Mesothelial cell of epicardium (in vitro differentiated cells): Measurements from ENCODE around the gene SLC39A3. TPM values are rescaled to one million over a fixed set of nuclear protein-coding genes. Genes with fewer than 3 reads are reported as not detected.
A peak's percentile ranks its signal among the peaks of the same experiment; 100 is the strongest.

ENCODE experiments used
- DNase-seq, 2 experiments: peaks; one replicate each; pipeline ENCODE4 v3.0.0; 2021; ENCODE audit warnings: low spot score in 2 of 2; ENCODE audit not compliant: unreplicated experiment in 2 of 2
- H3K27ac Mint-ChIP-seq: 2 replicates; pipeline ENCODE4 v1.8.0; 2021; ENCODE audit warnings: mixed read lengths
- H3K27me3 Mint-ChIP-seq: 2 replicates; pipeline ENCODE4 v1.8.0; 2021; ENCODE audit warnings: low read depth, mixed read lengths
- H3K36me3 Mint-ChIP-seq: 2 replicates; pipeline ENCODE4 v1.8.0; 2021; ENCODE audit warnings: mixed read lengths
- H3K4me1 Mint-ChIP-seq: 2 replicates; pipeline ENCODE4 v1.8.0; 2021; ENCODE audit warnings: mixed read lengths
- H3K4me3 Mint-ChIP-seq: 2 replicates; pipeline ENCODE4 v1.8.0; 2021; ENCODE audit warnings: mild to moderate bottlenecking, moderate library complexity, mixed read lengths
- H3K9me3 Mint-ChIP-seq: 2 replicates; pipeline ENCODE4 v1.8.0; 2021; ENCODE audit warnings: mixed read lengths
- CTCF ChIP-seq: fragments of 200-600 bp; sonication (generic); IDR thresholded peaks from one replicate; pipeline ENCODE4 v1.5.0; 2021; ENCODE audit warnings: antibody characterized with exemption; ENCODE audit not compliant: unreplicated experiment
- total RNA-seq: library from RNA; stranded (reverse); gene quantifications from 3 replicates; pipeline ENCODE4 v1.2.1, GENCODE V29; 2021

SLC39A3 gene
- total RNA-seq, result 27.5 to 29.7 TPM (median 28.8 TPM) in 3 replicates

DNA sequence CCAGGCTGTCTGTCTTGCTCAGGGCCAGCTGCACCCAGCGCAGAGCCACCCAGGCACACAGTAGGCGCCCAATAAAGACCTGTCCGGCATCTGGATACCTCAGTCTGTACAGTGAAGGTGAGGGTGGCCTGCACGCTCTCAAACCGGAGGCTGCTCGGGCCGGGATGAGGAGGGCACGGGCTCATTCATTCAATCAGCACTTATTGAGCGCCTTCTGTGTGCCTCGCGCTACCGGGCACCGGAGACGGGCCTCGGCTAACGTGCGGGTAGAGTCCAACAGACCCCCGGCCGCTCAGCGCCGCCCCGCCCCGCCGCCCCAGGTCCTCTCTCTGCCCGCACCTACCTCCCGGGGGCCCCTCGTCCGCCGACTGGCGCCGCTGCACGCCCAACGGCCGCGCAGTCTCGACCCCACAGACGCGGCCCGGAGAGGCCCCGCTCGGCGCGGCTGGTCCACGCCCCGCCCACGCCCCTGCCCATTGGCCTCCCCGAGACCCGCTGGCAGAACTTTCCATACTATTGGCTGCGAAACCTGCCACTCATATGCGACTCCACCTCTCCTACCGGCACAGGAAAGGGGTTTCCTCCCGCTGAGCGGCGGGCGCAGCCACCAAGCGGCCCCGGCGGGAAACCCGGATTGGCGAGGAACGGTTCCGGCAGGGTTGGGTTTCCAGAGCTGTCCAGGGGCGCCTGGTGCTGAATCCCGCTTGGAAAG lies at the start of gene SLC39A3:
SLC39A3 (minus strand) TSS at position 416 of the 712 bp plus-strand sequence. CDS start 2,760 bp downstream, outside the sequence.
- Mint-ChIP-seq H3K4me3 (peak within 1 kb of the TSS; percentile 77), H3K36me3 (peaks cover 18% of the 10 kb centered on the region), H3K27ac (peak within 1 kb of the TSS; percentile 59), H3K27me3 (peaks cover 16% of the 10 kb centered on the region), H3K4me1 (peaks cover 7% of the 10 kb centered on the region), H3K9me3 (no peaks in the 10 kb centered on the region)
- TF ChIP-seq CTCF, result no peak
- DNase-seq, result peak; percentile 100

GRCh38 chr19:2788237-2788636 lies 48.4 kb upstream of the SLC39A3 start:
- no peak for DNase-seq
- no peak overlapping the region for H3K27ac Mint-ChIP-seq
- no peaks in the 10 kb centered on the region for H3K27me3 Mint-ChIP-seq

DNA sequence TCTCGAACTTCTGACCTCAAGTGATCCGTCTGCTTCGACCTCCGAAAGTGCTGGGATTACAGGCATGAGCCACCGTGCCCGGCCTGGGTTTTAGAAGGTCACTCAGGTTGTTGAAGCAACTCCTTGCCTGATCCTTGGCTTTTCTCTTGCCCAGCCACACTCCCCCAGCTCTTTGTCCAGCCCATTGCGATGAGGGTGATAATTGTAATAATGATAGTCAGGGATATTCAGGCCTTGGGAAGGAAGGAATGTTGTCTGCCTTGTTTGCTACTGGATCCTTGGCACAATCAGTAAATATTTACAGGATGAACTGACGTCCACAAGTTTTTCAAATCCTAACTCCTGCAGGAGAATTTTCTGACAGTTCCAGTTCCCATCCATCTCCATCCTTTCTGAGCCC lies 47.3 kb upstream of the SLC39A3 start:
- DNase-seq, result no peak
- H3K27me3 Mint-ChIP-seq, result no peaks in the 10 kb centered on the region
- H3K9me3 Mint-ChIP-seq, result no peaks in the 10 kb centered on the region
- H3K4me1 Mint-ChIP-seq, result peaks cover 30% of the 10 kb centered on the region
- H3K27ac Mint-ChIP-seq, result no peak overlapping the region
- peaks cover 2% of the 10 kb centered on the region for H3K36me3 Mint-ChIP-seq
- TF ChIP-seq CTCF, result no peak
- H3K4me3 Mint-ChIP-seq, result peak overlapping the region; percentile 55

More at GRCh38 chr19:2788237-2788636, 48.4 kb upstream of the SLC39A3 start:
- TF ChIP-seq CTCF, result no peak
- Mint-ChIP-seq H3K36me3 (peaks cover 4% of the 10 kb centered on the region), H3K4me1 (peaks cover 25% of the 10 kb centered on the region), H3K9me3 (no peaks in the 10 kb centered on the region), H3K4me3 (peak overlapping the region; percentile 14)

DNA sequence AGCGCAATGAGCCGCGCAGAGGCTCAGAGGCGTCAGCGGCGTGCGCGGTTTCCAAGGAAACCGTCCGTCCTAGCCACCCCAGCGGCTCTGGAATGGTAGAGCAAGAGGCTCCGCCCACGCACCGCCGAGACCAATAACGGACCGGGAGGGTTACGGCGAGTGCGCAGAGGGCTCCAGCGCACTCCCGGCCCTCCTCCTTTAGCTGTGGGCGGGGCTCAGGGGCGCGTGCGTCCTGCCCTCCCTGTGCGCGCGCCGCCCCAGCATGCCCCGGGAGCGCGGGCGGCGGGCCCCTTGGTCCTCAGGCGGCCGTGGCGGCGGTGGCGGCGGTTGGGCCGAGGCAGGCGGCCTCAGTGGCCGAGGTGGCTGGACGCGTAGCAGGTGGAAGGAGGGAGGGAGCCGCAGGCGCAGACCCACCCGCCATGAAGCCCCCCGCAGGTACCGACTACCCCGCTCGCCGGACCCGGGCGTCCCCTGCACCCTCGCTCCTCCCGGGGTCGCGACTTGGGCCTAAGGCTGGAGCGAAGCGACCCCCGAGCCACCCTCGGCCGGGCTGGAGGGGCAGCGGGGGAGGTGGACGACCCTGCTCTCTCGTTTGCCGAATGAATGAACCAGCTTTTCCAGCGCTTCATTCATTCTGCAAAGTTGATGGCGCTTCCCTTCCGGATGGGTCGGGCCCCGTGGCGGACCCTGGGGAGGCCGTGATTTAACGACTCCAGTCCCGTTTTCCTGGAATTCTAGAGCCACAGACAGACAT lies 45.6 kb upstream of the SLC39A3 start, which contains the start of gene THOP1:
THOP1 (plus strand) TSS at position 260 of the 754 bp plus-strand sequence; CDS start at position 420, 160 bp downstream.
- Mint-ChIP-seq H3K4me1 (peaks cover 35% of the 10 kb centered on the region), H3K27me3 (no peaks in the 10 kb centered on the region), H3K9me3 (no peaks in the 10 kb centered on the region), H3K27ac (peak within 1 kb of the TSS; percentile 88), H3K36me3 (peaks cover 2% of the 10 kb centered on the region), H3K4me3 (peak within 1 kb of the TSS; percentile 90)
- no peak for TF ChIP-seq CTCF
- peak; percentile 97 to 98 for DNase-seq

DNA sequence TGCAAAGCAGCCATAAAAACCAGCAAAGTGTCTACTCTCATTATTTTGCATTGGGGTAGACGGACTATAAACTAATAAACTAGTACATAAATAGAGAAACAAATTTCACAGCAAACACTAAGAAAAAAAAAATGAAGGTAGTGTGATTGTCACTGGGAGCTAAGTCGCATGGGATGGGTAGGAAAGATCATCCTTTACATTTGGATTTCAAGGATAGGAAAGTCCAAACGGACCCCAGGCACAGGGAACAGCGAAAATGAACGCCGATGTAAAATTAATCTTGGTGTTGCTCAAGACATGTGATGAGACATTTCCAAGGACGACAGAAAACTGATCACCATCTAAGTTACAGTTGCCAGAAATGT lies 43.9 kb upstream of the SLC39A3 start:
- no peak for TF ChIP-seq CTCF

More for the DNA sequence above, 43.9 kb upstream of the SLC39A3 start:
- Mint-ChIP-seq H3K36me3 (peaks cover 5% of the 10 kb centered on the region), H3K4me3 (peak overlapping the region; percentile 84), H3K27ac (peak overlapping the region; percentile 98), H3K9me3 (no peaks in the 10 kb centered on the region), H3K27me3 (no peaks in the 10 kb centered on the region), H3K4me1 (peaks cover 39% of the 10 kb centered on the region)
- no peak for DNase-seq
